ENCODE results near the gene SERGEF.

The SERGEF gene

GRCh38 chr11:17767301-17767885 lies 245.5 kb downstream of the SERGEF start:
- no peak overlapping the region for H3K4me2 ChIP-seq (ENCODE audit: low read length)
- H3K79me2 ChIP-seq: peaks cover 2% of the 10 kb centered on the region
- no peak for TF ChIP-seq CTCF (IDR thresholded peaks at IDR 0.05)
- no peak overlapping the region for H2AFZ ChIP-seq
- H3K36me3 ChIP-seq (ENCODE audit: control insufficient read depth, insufficient read depth, low read length): no peaks in the 10 kb centered on the region
- H3K9me3 ChIP-seq (ENCODE audit: control insufficient read depth, low read length): no peaks in the 10 kb centered on the region
- H3K9ac ChIP-seq: no peak overlapping the region
- H3K4me1 ChIP-seq: no peaks in the 10 kb centered on the region
- H3K4me3 ChIP-seq (ENCODE audit: low read depth, low read length): no peak overlapping the region
- H3K27me3 ChIP-seq (ENCODE audit: control insufficient read depth, insufficient read depth, low read length): no peaks in the 10 kb centered on the region
- no peak overlapping the region for H3K27ac ChIP-seq

- Histone ChIP-seq H3K4me2 (ENCODE audit: low read length) (no peak overlapping the region), H3K4me1 (no peaks in the 10 kb centered on the region), H2AFZ (no peak overlapping the region), H3K36me3 (ENCODE audit: control insufficient read depth, insufficient read depth, low read length) (no peaks in the 10 kb centered on the region), H3K9me3 (ENCODE audit: control insufficient read depth, low read length) (no peaks in the 10 kb centered on the region), H3K27me3 (ENCODE audit: control insufficient read depth, insufficient read depth, low read length) (no peaks in the 10 kb centered on the region), H3K4me3 (ENCODE audit: low read depth, low read length) (no peak overlapping the region), H3K9ac (no peak overlapping the region), H3K79me2 (peaks cover 2% of the 10 kb centered on the region), H3K27ac (no peak overlapping the region)
- TF ChIP-seq CTCF (IDR thresholded peaks at IDR 0.05): no peak
These were observed 246.3 kb downstream of the SERGEF start for GRCh38 chr11:17766590-17766989.

- Histone ChIP-seq H3K27me3 (ENCODE audit: control insufficient read depth, insufficient read depth, low read length) (no peaks in the 10 kb centered on the region), H3K27ac (no peak overlapping the region), H3K4me1 (no peaks in the 10 kb centered on the region), H3K4me2 (ENCODE audit: low read length) (no peak overlapping the region), H2AFZ (no peak overlapping the region), H3K36me3 (ENCODE audit: control insufficient read depth, insufficient read depth, low read length) (no peaks in the 10 kb centered on the region), H3K9ac (no peak overlapping the region), H3K4me3 (ENCODE audit: low read depth, low read length) (no peak overlapping the region), H3K9me3 (ENCODE audit: control insufficient read depth, low read length) (no peaks in the 10 kb centered on the region), H3K79me2 (peaks cover 2% of the 10 kb centered on the region)
- TF ChIP-seq CTCF (IDR thresholded peaks at IDR 0.05): no peak
These were observed 246.8 kb downstream of the SERGEF start for GRCh38 chr11:17766073-17766359.

- Histone ChIP-seq H3K9ac (no peak overlapping the region), H3K4me3 (ENCODE audit: low read depth, low read length) (no peak overlapping the region), H3K27ac (no peak overlapping the region), H3K4me2 (ENCODE audit: low read length) (no peak overlapping the region), H3K4me1 (no peaks in the 10 kb centered on the region), H2AFZ (no peak overlapping the region), H3K36me3 (ENCODE audit: control insufficient read depth, insufficient read depth, low read length) (no peaks in the 10 kb centered on the region), H3K27me3 (ENCODE audit: control insufficient read depth, insufficient read depth, low read length) (no peaks in the 10 kb centered on the region), H3K9me3 (ENCODE audit: control insufficient read depth, low read length) (no peaks in the 10 kb centered on the region), H3K79me2 (peaks cover 2% of the 10 kb centered on the region)
- TF ChIP-seq CTCF (IDR thresholded peaks at IDR 0.05): no peak
These were observed 247.3 kb downstream of the SERGEF start for GRCh38 chr11:17765356-17766072.
